SU-DHL-6 (cell line): Measurements from ENCODE around the gene ARL15.

Experiments
- H2AFZ ChIP-seq: fragments of 200-600 bp; sonication (generic); 2 replicates; pipeline ENCODE4 v1.6.1; 2014; ENCODE audit warnings: low read depth, mild to moderate bottlenecking, moderate library complexity, mixed read lengths, antibody characterized with exemption, low read length; ENCODE audit not compliant: severe bottlenecking
- H3F3A ChIP-seq: fragments of 200-600 bp; shearing (Covaris generic); 2 replicates; pipeline ENCODE4 v1.6.0; 2016; ENCODE audit warnings: antibody characterized with exemption, mild to moderate bottlenecking; ENCODE audit not compliant: insufficient read depth
- H3K27ac ChIP-seq: fragments of 200-600 bp; sonication (generic); 2 replicates; pipeline ENCODE4 v1.5.1; 2016; ENCODE audit warnings: low read depth, mild to moderate bottlenecking, low read length, moderate library complexity, mixed read lengths
- H3K27me3 ChIP-seq: fragments of 200-600 bp; sonication (generic), shearing (Covaris generic); 2 replicates; pipeline ENCODE4 v1.6.0; 2014; ENCODE audit warnings: mild to moderate bottlenecking, low read length
- H3K36me3 ChIP-seq: fragments of 200-600 bp; sonication (generic); 2 replicates; pipeline ENCODE4 v1.6.1; 2014; ENCODE audit warnings: mild to moderate bottlenecking, low read length, mixed read lengths
- H3K4me2 ChIP-seq: fragments of 300-600, 200-600 bp; shearing (Covaris generic), sonication (generic); 2 replicates; pipeline ENCODE4 v1.6.0; 2014; ENCODE audit warnings: low read length, low read depth, mild to moderate bottlenecking; ENCODE audit not compliant: poor library complexity, severe bottlenecking
- H3K4me3 ChIP-seq: fragments of 200-600 bp; sonication (generic); 2 replicates; pipeline ENCODE4 v1.5.1; 2014; ENCODE audit warnings: antibody characterized with exemption, low read length, mild to moderate bottlenecking, mixed read lengths; ENCODE audit not compliant: insufficient read depth, poor library complexity, severe bottlenecking
- H3K79me2 ChIP-seq: fragments of 200-600 bp; sonication (generic); 2 replicates; pipeline ENCODE4 v1.6.1; 2014; ENCODE audit warnings: mild to moderate bottlenecking, low read length, moderate library complexity; ENCODE audit not compliant: insufficient read depth
- H3K9ac ChIP-seq: fragments of 200-600 bp; sonication (generic); 2 replicates; pipeline ENCODE4 v1.7.0; 2014; ENCODE audit warnings: mild to moderate bottlenecking, low read length
- H3K9me2 ChIP-seq: fragments of 200-600 bp; sonication (generic); replicated peaks from 2 replicates; pipeline ENCODE4 v1.6.1; 2014; ENCODE audit warnings: low read length; ENCODE audit not compliant: insufficient read depth
- H3K9me3 ChIP-seq: fragments of 200-600 bp; sonication (generic); 2 replicates; pipeline ENCODE4 v1.6.1; 2014; ENCODE audit warnings: low read length, mixed read lengths; ENCODE audit not compliant: insufficient read depth
- H4K20me1 ChIP-seq: fragments of 200-600 bp; sonication (generic); 2 replicates; pipeline ENCODE4 v1.6.1; 2014; ENCODE audit warnings: low read depth, mild to moderate bottlenecking, antibody characterized with exemption, low read length, moderate library complexity, mixed read lengths
- CTCF ChIP-seq: fragments of 200-600 bp; sonication (generic); IDR thresholded peaks from one replicate; pipeline ENCODE4 v1.5.1; 2017; ENCODE audit warnings: antibody characterized with exemption, mild to moderate bottlenecking, low read length, moderate library complexity; ENCODE audit not compliant: insufficient read depth, poor library complexity, severe bottlenecking
- EZH2phosphoT487 ChIP-seq: fragments of 200-600 bp; sonication (generic), shearing (Covaris generic); conservative IDR thresholded peaks from 2 replicates; pipeline ENCODE4 v1.6.1; 2018; ENCODE audit warnings: mild to moderate bottlenecking, antibody characterized with exemption, low read length, moderate library complexity, mixed read lengths

The ARL15 gene

GRCh38 chr5:53962306-53962705 is 348.1 kb downstream of the ARL15 start:
- Histone ChIP-seq H3K36me3 (no peaks in the 10 kb centered on the region), H3K9ac (no peak overlapping the region), H4K20me1 (no peaks in the 10 kb centered on the region), H3F3A (no peaks in the 10 kb centered on the region), H3K9me2 (no peaks in the 10 kb centered on the region), H3K27ac (no peak overlapping the region), H2AFZ (no peak overlapping the region), H3K4me3 (no peak overlapping the region), H3K9me3 (peaks cover 3% of the 10 kb centered on the region; the same call in 1 of the 2 replicates), H3K4me2 (no peak overlapping the region), H3K27me3 (no peaks in the 10 kb centered on the region), H3K79me2 (no peaks in the 10 kb centered on the region)
- no peak for TF ChIP-seq CTCF
- TF ChIP-seq EZH2phosphoT487 = no peak

- H3K27ac ChIP-seq = no peak overlapping the region
Observed at GRCh38 chr5:53956632-53957031, 353.7 kb downstream of the ARL15 start.

GRCh38 chr5:53956196-53956595 is 354.2 kb downstream of the ARL15 start:
- H3K79me2 ChIP-seq = no peaks in the 10 kb centered on the region
- H3K27me3 ChIP-seq = no peaks in the 10 kb centered on the region
- H3K9me3 ChIP-seq = peaks cover 10% of the 10 kb centered on the region; the same call in 1 of the 2 replicates
- H3K27ac ChIP-seq = no peak overlapping the region
- no peak overlapping the region for H2AFZ ChIP-seq
- TF ChIP-seq EZH2phosphoT487 = no peak
- TF ChIP-seq CTCF = no peak
- no peak overlapping the region for H3K4me3 ChIP-seq
- no peaks in the 10 kb centered on the region for H3K9me2 ChIP-seq
- no peaks in the 10 kb centered on the region for H3F3A ChIP-seq
- no peak overlapping the region for H3K4me2 ChIP-seq
- no peak overlapping the region for H3K9ac ChIP-seq
- no peaks in the 10 kb centered on the region for H3K36me3 ChIP-seq
- H4K20me1 ChIP-seq = no peaks in the 10 kb centered on the region

More at GRCh38 chr5:53956632-53957031, 353.7 kb downstream of the ARL15 start:
- H3K9me3 ChIP-seq = peaks cover 10% of the 10 kb centered on the region; the same call in 1 of the 2 replicates
- H3K4me2 ChIP-seq = no peak overlapping the region
- no peak overlapping the region for H2AFZ ChIP-seq
- no peaks in the 10 kb centered on the region for H3K27me3 ChIP-seq
- H3K79me2 ChIP-seq = no peaks in the 10 kb centered on the region
- H3K9ac ChIP-seq = no peak overlapping the region
- H4K20me1 ChIP-seq = no peaks in the 10 kb centered on the region
- H3K4me3 ChIP-seq = no peak overlapping the region
- TF ChIP-seq CTCF = no peak
- no peak for TF ChIP-seq EZH2phosphoT487
- H3F3A ChIP-seq = no peaks in the 10 kb centered on the region
- no peaks in the 10 kb centered on the region for H3K9me2 ChIP-seq
- H3K36me3 ChIP-seq = no peaks in the 10 kb centered on the region
